NCI-H187 (cell line): ENCODE data around the gene SH3BP4.

Experiments used
- DNase-seq, 2 experiments: peaks; one replicate each; lab custom pipeline; 2025; lab: John Stamatoyannopoulos, UW

SH3BP4 gene, protein sequence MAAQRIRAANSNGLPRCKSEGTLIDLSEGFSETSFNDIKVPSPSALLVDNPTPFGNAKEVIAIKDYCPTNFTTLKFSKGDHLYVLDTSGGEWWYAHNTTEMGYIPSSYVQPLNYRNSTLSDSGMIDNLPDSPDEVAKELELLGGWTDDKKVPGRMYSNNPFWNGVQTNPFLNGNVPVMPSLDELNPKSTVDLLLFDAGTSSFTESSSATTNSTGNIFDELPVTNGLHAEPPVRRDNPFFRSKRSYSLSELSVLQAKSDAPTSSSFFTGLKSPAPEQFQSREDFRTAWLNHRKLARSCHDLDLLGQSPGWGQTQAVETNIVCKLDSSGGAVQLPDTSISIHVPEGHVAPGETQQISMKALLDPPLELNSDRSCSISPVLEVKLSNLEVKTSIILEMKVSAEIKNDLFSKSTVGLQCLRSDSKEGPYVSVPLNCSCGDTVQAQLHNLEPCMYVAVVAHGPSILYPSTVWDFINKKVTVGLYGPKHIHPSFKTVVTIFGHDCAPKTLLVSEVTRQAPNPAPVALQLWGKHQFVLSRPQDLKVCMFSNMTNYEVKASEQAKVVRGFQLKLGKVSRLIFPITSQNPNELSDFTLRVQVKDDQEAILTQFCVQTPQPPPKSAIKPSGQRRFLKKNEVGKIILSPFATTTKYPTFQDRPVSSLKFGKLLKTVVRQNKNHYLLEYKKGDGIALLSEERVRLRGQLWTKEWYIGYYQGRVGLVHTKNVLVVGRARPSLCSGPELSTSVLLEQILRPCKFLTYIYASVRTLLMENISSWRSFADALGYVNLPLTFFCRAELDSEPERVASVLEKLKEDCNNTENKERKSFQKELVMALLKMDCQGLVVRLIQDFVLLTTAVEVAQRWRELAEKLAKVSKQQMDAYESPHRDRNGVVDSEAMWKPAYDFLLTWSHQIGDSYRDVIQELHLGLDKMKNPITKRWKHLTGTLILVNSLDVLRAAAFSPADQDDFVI

DNA sequence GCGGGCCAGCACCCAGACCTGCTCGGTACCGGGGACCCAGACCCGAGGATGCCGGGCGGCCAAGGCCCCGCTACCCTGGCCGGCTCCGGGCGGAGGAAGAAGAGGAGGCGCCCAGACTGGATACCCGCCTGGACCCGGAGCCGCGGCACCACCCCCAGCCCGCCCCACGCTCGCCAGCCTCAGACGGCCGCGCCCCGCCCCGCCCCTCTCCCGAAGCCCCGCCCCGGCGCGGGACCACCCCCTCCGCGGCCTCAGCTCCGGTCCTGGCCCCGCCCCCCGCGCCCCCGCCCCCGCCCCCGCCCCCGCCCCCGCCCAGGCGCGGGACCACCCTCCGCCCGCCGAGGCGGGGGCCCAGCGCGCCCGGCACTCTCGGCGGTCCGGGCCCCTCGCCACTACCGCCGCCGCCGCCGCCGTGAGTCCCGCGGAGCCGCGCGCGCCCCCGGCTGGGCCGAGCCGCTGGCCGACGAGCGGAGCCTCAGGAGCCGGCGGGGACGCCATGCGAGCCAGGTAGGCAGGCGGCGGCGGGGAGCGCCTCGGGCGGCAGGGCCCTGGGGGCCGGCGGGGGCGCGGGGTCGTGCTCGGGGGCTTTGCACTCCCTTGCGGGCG, at the start of gene SH3BP4:
Gene SH3BP4 (plus strand): TSS at position 354 of the 606 bp plus-strand sequence. CDS start 82,986 bp downstream, outside the sequence.
- DNase-seq: peak in 1 of 2 experiments; percentile 23

DNA sequence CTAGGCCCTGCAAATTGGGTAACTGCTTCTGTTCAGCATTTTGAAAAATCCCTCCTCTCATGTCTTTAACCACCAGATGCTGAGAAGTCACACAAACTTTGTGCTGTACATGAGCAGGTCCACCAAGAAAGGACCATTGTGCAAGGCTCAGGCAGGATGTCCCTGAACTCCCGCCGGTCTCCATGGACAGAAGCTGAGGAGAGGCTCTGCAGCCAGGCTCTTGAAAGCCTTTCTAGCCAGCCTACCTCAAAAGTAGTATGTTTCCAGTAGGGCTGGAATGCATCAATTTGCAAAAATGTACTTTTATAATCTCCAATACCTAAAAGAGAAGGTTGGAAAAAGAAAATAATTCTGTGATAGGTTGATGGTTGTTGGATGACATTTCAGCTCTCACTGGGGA, 47.0 kb upstream of the SH3BP4 start:
- no peak for DNase-seq

DNA sequence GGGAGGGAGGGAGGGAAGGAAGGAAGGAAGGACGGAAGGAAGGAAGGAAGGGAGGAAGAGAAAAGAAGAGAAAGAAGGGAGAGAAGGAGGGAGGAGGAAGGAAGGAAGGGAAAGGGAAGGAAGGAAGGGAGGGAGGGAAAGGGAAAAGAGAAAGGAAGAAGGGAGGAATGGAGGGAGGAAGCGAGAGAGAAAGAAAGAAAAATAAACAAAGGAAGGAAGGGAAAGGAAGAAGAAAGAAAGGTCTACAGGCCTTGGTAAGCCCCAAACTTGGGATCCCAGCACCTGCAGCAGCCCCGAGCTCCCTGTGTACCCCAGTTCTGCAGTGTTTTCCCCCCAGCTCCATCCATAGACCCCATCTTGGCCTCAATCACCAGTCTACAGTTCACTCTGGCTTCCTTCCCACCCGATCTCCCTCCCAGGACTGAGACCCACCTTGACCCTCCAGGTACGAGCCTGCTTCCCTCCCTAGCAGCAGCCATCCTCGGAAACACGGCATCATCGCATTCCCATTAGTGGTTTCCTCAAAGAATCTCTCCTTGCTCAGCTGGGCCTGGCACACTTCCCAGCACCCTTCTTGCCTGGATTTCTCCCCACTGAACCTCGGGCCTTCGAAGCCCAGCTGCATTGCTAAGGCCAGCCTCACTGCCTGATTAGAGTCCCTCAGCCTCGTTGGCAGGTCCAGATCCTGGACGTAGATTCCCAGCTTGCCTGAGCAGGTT, 46.1 kb upstream of the SH3BP4 start:
- no peak for DNase-seq

DNA sequence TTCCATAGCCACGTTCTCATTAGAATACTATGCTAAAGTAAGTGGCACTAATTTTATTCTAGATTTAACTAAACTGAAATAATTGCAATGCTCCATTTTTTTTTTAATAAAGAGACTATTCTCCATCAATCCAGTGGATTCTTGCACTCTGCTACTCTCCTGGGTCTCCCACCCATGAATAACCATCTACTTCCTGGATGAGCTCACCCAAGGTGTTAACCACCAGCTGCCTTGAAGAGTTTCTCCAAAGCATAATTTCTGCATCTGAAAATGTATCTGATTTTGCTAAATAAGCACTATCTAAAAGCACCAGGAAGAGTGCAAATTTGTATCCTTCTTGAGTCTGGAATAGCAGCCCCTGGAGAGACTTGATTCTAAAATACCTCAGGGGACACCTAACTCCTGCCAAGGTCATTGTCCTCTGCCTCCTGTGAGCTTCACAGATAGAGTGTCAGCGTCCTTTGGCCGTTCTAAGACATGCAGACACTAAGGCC, 41.6 kb upstream of the SH3BP4 start:
- DNase-seq: no peak

DNA sequence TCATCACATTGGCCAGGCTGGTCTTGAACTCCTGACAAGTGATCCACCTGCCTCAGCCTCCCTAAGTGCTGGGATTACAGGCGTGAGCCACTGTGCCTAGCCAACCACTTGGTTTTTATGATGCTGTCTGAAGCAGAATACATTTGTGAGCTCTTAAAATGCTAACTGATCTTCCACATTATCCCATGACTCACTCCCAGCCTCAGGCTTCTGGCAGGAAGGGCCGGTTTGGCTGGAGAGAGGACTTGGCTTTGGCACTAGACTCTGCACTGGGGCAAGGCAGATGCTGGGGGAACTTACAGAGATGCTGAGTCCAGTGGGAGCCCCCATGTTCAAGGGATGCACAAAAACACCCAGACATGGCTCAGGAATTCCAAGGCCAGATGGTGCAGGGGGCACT, 40.5 kb upstream of the SH3BP4 start:
- DNase-seq: no peak

DNA sequence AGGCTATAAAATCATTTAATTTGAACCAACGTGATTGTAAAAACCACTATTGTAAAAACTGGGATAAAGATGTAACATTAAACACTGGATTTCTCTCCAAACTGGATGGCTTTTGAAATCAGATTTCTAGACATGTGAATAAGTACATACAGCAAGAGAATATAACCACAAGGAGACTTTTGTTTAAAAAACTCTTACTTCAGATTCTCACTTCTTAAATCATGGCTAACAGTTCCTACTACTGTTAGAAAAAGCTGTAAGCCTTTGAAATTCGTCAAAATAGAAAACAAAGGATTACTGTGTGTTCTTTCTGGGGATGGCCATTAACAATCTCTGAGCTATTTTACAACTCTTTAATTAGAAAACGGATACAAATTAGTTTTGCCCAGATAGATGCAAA, 39.4 kb upstream of the SH3BP4 start:
- DNase-seq: no peak

DNA sequence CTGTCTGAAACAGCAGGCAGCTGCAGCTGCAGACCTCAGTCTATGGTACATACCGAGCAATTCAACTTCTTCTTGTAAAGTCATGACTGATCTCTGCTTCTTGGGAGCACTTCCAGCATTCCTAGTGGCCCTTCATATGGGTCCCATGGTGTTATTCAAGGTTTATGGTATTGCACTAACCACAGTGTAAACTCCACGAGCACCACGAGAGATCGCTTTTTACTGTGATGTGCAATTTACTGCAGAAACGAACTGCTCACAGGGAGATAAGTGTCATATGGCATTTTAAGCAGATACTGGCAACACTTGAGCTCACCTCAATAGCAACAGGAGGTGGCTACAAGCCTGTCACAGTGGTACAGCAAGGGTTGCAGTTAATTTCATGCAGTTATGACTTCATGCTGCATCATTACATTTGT, 38.6 kb upstream of the SH3BP4 start:
- DNase-seq: peak; percentile 8 to 34

DNA sequence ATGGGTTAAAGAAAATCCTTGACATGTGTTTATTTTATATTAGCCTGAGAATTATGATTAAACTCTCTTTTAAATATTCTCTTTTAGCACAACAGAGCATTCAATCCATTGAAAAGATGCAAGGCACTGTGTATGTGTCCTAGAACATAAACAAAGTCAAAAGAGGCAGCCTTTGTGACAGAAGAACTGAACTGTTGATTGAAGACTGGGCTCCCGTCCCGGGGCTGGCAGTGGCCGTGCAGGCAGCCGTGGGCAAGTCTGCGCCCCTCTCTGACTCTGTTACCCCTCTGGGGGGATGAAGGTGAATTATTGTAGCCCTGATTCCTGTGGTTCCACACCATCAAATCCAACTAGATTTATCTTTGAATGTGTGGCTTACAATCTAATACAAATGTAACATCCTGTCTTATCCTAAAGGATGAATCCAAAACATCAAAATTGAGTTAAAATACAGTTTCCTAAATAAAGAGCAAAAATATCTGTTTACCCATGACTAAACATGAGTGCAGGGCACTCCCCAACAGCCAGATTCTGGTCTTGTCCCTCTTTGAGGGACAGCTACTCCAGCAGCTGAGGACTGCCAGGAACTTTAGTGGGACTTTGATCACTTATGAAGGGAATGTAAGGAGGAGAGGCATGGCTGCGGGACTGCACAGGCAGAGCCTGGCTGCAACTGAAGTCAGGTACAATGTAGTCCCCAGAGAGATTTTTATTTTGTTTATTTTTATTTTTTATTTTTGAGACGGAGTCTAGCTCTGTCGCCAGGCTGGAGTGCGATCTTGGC, 37.3 kb upstream of the SH3BP4 start:
- no peak for DNase-seq

DNA sequence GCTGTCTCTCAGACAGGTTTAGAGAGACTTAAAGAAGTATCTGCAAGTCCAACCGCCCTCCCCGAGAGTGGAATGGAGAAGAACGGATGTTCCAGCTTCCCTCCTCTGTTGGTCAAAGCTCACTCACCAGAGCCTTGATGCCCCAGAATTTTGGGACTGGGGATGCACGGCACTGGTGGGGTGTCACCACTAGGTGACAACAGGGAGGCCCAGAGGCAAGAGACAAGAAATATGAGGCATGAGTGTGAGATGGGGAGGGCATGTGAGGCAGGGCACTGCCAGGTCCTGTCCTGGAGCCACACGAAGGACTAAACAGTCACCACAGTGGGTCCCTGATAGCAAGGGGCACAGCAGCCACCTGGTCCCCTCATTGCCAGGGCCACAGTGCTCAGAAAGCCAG, 35.1 kb upstream of the SH3BP4 start:
- DNase-seq: no peak

DNA sequence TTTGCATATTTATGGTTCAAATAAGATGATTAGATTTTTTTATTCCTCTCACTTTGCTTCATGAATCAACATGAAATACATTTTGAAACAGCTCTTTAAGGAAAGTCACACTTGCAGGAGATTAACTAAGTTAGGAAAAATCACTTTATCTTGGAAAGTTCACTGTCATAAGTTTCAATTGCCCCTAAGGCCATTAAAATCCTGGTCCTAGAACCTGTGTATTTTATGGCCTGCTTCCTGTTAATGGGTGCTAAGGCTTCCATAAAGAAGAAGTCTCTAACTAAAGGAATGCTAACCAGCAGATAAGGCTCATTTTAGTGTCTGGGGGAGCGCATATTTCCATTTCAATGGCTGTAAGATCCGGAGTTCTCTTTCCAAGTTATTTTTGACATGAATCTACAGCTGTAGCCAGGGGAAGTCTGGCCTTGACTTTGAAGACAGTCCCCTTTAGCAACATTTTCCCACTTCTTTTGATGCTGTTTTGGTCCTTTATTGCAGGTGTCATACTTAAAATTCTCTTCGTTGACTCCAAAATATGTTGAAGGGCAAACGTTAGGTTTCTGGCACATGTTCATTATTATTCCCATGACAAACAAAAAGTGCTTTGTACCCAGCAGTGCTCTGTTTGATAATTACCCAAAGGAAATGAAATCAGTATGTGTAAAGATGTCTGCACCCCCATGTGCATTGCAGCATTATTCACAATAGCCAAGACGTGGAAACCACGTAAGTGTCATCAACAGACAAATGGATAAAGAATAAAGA, 34.4 kb upstream of the SH3BP4 start:
- DNase-seq: no peak

DNA sequence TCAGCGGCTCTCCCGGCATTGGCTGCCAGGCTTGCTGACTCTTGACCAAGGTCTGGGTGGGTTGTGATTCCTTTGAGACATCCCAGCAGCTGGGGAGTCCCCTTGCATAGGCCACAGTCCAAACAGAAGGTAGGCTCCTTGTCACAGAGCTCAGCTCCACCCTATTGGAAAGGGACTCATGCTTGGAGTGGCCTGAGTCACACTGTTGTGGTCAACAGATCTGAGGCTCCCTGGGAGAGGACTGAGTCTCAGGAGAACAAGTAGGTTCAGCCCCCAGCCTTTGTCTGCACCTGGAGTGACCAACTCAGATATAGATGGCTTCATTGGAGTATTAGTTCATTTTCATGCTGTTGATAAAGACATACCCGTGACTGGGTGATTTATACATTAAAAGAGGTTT, 32.1 kb upstream of the SH3BP4 start:
- no peak for DNase-seq

DNA sequence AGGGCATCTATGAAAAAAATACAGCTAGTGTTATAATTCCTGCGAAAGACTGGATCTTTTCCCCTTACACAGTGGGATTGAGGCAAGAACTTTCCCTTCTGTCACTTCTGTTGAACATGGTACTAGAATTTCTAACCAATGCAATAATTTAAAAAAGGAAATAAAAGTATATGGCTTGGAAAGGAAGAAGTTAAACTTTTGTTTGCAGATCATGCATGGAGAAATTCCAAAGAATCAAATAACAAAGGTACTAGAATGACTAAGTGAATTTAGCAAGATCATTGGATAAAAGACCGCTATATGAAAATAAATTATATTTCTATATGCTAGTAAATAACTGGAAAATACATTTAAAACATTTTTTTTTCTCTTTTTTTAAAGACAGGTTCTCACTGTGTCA, 31.0 kb upstream of the SH3BP4 start:
- DNase-seq: no peak

DNA sequence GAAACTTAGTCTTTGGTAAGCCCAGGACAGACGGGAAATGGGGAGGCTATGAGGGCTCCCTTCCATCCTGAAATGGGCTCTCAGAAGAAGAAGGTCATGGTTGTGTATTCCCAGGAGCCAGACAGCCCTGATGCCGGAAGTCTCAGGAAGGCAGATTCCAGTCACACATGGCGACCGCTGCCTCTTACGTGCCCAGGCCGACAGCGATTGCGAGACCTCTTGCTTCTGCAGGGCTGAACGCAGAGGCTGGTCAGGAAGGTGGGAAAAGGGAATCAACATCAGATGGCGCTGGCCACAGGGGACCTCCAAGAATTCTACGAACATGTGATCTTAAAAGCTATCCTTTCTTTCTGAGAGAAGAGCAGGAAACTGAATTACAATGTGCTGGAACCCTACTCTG, 22.8 kb upstream of the SH3BP4 start:
- no peak for DNase-seq

DNA sequence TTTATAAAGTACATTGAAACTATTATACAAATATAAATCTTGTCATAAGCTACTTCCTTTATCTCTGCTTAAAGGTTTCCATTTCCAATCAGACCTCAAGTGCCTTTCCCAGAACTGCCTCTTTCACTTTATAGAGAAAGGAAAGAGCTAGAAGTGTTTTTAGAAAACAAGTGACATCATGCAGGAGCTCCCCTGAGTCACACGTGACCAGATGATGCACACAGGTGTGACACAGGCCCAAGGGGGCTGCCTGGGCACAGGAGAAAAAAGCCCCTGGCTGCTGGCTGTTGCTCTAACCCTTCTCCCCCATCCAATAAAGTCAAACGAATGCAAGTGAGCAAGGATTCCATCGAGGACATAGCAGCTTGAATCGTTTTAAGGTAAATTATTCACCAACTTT, 21.4 kb upstream of the SH3BP4 start:
- DNase-seq: no peak

DNA sequence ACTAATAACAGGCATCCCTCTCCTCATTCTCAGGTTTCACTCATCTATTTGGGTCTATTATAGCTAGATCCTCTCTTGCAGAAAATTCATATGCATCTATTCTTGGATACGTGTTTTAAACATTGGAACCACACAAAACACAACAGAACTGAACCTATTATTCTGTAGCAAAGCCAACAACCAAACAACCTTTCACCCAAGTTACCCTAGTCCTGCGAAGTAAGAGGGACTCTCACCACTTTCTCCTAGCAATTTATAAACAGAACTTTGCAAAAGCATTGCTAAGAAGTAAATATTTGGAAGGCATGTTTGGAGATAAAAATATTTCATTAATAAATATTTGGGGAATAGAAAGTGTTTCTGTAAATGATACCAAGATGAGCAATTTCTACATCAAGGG, 20.4 kb upstream of the SH3BP4 start:
- DNase-seq: no peak

DNA sequence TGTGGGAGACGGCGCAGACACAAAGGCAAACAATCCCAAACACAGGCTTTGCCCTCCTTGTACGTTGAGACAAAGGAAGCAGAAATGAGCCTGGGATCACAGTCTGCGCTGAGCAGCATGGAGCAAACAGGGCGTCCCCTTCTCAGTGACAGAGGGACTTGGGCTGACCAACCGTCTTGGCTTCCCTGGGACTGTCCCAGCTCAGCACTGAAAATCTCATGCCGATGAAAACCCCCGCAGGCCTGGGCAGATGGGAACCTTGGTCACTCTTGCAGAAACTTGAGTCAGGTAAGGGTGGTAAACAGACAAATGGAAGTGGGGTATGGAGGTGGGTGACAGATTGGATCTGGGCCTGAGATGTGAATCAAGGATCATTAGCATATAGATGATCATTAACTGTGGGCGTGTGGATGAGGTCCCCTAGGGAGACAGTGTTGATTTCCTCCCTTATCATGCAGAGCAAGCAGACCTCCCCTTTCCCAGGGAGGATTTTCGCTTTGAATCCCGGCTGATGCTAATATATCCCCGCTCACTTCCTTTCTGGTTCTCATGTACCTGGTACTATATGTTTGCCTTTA, 19.1 kb upstream of the SH3BP4 start:
- no peak for DNase-seq

DNA sequence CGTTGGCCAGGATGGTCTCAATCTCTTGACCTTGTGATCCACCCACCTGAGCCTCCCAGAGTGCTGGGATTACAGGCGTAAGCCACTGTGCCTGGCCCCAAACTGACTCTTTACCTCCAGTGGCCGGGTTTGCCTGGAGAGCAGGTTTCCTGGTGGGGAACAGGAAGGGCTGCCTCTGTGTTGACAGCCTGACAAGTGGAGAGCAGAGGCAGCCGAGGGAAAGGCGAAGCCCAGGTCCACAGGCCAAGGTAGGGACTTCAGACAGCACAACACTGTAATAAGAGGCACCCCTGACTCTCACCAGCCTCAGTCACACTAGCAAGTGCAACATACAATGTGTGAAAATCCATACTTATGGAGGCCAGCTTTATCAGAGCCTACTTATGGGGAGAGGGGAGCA, 16.5 kb upstream of the SH3BP4 start:
- no peak for DNase-seq

DNA sequence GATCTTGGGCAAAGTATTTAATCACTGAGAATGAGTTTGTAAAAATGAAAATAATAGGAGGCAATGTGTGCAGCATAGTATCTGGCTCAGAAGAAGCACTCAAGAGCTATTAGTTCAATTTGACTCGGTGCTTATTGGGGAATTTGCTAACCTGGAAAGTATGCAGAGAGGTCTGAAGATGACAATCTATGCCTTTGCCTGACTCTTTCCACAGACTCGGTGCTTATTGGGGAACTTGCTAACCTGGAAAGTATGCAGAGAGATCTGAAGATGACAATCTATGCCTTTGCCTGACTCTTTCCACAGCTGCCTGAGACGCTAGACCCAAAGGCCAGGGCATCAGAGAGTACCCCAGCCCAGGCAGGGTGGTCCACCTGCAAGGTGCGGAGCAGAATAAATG, 12.2 kb upstream of the SH3BP4 start:
- DNase-seq: no peak

DNA sequence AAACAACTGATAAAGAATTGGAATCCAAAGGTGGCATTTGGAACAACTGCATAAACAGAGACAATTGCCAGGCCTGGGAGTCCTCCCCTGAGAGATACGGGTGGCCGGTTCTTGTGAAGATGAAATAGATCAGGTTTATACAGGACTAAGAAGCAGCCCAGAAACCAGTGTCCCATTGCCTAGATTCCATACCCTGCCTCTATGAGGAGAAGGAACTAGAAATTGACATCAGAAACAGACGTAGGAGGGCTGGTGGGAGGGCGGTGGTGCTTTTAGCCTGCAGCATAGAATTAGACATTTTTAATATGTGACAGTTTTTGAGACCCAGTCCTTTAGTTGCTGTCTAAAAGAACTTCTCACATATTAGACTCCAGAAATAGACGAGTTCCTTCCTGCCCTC, 11.8 kb upstream of the SH3BP4 start:
- DNase-seq: no peak

DNA sequence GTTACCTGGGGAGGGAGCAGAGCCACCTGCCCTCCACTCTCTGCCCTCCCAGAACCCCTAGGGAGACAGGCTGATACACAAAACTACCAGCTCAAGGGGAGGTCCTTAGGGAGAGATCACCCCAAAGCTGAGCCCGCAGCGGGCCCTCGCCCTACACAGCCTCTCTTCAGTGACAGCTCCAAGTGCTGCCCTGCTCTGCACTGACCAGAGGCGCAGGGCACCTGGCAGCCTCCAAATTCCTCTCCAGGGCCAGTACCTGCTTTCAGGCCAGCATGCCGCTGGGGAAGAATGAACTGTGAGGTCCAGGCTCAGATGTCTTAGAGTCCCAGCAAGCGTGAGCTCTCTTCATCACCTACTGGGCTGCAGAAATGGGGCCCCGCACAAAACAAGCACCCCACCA, 11.3 kb upstream of the SH3BP4 start:
- no peak for DNase-seq
